GM21619 (cell line): ENCODE results near the gene ROGDI.

Experiments used
- ATAC-seq: cut with Tn5 transposase; IDR thresholded peaks from one replicate; pipeline ENCODE4 v1.9.1; 2021; ENCODE audit not compliant: unreplicated experiment

Gene ROGDI

GRCh38 chr16:4801962-4802658, at the start of gene ROGDI:
ROGDI (minus strand) TSS chr16:4802633; CDS start chr16:4802571, 62 bp downstream.
- ATAC-seq, result peak; percentile 52

- no peak for ATAC-seq
Observed at GRCh38 chr16:4850211-4850610, 47.8 kb upstream of the ROGDI start.

GRCh38 chr16:4847774-4848587, 45.5 kb upstream of the ROGDI start:
- peak; percentile 10 for ATAC-seq

DNA sequence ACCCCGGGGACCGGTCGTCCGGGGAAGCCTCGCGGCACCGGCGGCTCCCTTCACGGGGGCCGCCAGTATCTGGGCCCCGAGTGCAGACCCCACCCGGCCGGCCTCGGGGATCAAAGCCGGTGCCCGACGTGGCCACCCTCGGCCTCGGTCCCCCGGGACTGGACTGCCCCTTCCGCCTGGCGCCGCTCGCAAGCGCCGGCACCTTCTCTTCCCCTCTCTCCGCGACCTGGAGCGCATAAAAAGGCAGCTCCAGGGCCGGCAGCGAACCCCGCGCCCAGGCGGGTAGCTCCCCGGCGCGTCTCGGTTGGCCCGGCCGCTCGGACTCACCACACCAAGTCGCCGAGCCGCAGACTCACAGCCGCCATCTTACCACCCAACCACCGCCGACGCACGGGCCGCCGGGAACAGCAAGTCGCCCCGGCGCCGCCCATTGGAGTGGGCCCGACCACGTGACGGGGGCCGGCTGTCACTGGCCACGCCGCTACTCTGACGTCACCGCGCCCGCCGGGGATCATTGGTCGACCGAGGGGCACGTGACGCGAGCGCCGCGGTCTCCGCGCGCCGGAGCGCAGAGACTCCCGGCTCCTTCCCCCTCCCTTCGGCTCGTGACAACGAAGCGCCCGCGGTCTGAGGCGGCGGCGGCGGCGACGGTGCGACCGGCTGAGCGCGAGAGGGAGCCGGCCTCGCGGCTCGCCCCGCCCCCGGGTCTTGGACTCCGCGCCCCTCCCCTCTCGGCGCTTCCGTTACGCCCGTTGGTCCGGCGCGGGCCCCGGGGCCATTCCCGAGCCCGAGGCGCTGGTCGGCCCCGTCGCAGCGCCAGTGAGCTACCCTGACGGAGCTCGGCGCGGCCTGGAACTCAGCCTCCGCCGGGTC, 44.7 kb upstream of the ROGDI start, which contains the start of the genes GLYR1 and UBN1:
Gene GLYR1 (minus strand): TSS at position 388 of the 873 bp plus-strand sequence. CDS start 23 bp downstream, at position 365.
Gene UBN1 (plus strand): TSS at position 581 of the 873 bp plus-strand sequence. CDS start 5,437 bp downstream, outside the sequence.
- ATAC-seq, result peak; percentile 87

DNA sequence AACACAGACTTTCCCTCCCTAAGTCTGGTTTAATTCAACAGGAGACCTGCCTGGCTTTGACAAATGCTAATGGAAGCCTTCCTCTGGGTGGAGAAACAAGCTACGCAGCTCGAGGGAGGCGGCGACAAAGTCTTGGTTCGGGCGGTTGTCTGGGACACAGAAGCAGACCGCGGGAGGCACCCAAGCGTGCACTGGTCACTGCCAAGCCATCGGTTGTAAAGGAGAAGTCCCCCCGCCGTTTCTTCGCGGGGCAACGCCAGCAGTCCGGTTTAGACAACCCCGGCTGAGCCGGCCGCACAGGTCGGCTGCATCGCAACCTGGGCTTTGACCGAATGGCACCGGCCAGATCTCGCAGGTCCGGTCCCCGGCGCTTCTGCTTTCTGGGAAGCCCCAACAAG, 44.1 kb upstream of the ROGDI start:
- peak; percentile 30 for ATAC-seq

- no peak for ATAC-seq
Observed at GRCh38 chr16:4840984-4841383, 38.6 kb upstream of the ROGDI start.

DNA sequence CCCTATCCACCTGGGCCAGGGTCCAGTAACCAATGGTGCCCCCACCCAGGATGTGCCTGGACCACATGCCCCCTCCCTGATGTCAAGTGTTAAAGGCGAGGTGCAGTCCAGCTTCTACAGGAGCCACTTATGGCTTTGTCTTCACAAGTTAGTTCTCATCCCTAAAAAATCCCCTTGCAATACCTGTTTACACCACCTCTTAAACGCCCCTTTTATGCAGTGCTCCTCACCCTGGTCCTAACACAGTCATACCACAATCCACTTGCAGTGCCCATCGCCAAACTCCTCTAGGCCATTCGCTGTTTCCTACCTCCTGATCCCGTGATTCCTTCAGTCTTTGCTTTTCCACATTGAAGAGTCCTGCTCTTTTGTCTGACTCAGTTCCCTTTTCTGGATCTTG, 37.5 kb upstream of the ROGDI start:
- ATAC-seq, result no peak

DNA sequence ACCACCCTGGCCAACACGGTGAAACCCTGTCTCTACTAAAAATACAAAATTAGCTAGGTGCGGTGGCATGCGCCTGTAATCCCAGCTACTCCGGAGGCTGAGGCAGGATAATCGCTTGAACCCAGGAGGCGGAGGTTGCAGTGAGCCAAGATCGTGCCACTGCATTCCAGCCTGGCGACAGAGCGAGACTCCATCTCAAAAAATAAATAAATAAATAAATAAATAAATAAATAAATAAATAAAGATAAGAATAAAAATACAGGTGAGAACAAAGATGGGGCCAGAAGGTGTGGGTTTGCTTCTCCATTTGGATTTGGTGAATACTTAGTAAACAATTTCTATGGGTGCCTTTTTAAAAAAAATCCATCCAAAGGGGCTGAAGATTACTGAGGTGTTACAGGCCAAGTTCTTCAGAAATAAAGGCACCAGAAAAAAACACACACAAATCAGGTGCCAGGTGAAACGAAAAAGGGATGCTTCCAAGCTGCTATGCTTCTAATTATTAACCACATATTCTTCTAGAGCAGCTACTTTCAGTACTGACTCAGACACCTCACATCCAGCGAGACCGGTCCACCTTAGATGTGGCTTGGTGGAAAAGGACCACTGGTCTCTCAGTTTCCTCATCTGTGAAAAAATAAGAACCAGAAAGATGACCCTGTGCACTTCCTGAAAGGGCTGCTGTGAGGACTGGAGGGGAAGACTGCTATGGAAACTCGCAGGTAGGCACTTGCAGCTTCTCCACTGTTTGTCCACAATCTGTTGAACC, 35.5 kb upstream of the ROGDI start:
- peak; percentile 45 for ATAC-seq

GRCh38 chr16:4836727-4837126, 34.3 kb upstream of the ROGDI start:
- no peak for ATAC-seq

DNA sequence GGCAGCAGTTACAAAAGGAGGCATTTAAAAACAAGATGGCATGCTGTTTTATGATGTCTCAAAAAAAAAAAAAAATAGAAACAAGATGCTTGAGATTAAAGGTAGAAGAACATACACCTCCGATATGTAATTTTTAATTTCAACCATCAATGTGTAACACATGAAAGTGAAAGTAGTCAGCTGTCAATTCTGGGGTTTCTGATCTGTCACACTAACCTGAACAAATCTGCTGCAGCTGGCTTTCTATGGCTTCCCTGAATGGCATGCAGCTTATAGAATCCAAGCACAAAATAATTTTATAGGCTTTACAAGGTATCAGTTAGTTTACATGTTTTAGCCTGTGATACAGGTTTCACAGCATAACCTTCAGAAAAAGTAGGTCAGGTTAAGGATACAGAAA, 31.2 kb upstream of the ROGDI start:
- no peak for ATAC-seq

DNA sequence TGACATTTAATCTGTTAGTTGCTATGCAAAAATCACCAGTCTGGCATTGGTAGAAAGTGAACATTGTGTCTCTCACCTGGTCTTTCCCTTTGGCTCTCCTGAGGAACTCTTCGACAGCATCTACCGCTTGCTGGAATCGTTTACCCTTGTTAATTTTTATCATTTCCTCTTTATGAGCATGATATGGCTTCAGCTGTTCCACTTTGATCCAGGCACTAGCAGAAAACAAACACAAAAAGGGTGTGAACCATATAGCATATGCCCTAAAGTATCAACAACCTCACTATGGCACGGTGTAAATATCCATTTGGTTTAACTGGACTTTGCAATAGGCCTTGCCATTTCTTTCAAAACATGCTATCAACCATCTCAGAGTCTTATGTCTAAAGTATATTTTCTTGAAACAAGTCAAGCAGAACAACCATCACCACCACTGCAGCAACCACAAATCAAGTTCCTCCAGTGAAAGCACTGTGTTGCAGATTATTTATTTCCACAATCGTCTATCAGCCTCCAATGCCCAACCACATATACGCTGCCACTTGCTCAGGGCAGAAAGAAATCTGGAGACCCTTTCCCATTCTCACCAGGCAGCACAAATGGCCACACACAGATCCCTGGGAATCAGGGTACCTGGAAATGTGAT, 30.4 kb upstream of the ROGDI start:
- ATAC-seq, result no peak

DNA sequence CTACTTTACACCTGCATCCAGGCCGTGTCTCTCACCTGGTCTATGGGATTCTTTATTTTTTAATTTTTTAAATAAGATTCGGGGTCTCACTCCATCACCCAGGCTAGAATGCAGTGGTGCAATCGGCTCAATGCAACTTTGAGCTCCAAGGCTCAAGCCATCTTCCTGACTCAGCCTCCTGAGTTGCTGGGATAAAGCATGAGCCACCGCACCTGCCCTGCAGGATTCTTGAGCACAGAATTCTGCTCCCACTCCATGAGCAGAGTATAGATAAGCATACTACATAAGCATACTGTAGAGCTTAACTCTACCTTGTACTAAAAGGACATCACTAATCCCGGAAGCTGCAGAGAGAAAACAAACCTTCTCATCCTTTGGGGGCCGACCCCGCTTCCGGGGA, 29.2 kb upstream of the ROGDI start:
- no peak for ATAC-seq

- no peak for ATAC-seq
Observed at GRCh38 chr16:4830408-4830807, 28.0 kb upstream of the ROGDI start.

GRCh38 chr16:4828567-4829321, 26.3 kb upstream of the ROGDI start:
- no peak for ATAC-seq

DNA sequence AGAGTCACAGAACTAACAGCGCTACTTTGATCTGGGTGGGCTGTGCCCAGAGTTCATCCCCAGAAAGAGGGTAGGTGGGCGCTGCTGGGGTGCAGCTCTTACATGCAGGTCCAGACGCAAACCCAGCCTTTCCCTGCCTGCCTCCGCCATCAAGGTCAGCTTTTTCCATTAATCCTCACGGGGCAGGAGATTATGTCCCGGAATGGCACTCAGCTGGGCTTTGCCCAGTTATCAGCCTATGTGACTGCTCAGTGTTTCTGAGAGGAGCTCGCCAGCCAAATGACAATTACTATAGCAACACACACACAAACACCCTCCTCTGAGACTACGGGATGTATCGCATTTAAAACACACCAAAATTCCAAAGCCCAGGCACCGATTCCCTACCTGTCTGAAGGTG, 24.5 kb upstream of the ROGDI start:
- no peak for ATAC-seq

DNA sequence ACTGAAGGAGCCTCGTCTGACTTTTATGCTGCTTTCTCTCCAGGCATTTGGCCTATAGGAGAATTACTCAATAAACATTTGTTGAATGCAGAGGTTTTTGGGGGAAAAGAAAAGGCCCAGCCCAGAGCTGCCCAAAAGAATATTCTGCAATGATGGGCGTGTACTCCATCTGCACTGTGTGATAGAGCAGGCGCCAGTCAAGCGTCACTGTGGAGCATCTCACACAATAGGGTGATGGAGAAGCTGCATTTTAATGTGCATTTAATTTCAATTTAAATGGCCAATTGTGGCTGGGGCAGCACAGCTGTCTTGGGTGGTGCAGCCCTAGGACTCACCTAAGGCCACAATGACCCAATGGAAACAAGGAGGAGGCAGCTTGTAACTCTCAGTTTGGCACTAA, 24.1 kb upstream of the ROGDI start:
- ATAC-seq, result no peak

DNA sequence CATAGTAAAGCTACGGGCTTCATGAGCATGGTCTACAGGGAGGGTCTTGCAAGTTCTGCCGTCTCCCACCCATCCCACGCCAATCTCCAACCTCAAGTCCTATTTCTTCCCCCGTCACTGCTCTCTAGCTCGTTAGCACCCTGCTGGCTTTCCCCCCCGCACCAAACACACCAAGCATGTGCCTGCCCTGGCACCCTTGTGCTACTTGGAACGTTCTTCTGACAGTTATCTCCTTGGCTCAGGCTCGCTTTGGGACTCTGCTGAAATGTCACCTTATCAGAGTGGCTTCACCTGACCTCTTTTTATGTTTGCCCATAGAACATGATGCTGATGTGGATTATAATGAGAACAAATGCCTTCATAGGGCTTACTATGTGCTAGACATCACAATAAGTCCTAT, 22.8 kb upstream of the ROGDI start:
- no peak for ATAC-seq

- ATAC-seq, result no peak
Observed at GRCh38 chr16:4820652-4821051, 18.2 kb upstream of the ROGDI start.

DNA sequence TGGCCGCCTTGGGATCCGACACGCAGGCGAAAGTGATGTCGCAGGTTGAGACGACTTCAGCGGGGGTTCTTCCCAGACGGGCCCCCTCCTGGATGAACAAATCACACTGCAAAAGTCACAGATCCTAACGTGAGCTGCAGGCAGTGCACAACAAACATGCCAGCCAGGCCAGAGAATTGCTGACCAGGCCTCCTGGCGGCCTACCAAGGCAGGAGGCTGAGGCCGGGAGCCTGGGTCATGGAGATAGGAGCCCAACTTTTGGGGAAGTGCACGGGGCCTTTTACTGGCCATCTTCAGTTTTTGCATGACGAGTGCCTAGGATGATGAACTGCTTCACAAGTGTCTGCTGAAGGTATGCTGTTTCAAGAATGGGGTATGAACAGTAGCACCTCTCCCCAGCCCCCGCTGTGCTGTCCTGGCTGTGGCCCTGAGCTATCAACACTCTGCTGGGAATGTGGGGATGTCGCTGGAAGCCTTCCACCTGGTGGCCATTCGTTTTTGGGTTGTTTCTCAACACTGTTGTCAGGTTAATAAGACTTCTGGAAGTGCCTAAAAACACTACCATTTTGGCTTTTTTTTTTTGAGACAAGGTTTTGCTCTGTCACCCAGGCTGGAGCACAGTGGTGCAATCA, 12.2 kb upstream of the ROGDI start:
- ATAC-seq, result no peak
